ENCODE measurements around the gene LCE7A. TPM values are rescaled to one million over a fixed set of nuclear protein-coding genes. Genes with fewer than 3 reads are reported as not detected.

The LCE7A gene
- total and polyA plus RNA-seq, 8 donors: not detected

DNA sequence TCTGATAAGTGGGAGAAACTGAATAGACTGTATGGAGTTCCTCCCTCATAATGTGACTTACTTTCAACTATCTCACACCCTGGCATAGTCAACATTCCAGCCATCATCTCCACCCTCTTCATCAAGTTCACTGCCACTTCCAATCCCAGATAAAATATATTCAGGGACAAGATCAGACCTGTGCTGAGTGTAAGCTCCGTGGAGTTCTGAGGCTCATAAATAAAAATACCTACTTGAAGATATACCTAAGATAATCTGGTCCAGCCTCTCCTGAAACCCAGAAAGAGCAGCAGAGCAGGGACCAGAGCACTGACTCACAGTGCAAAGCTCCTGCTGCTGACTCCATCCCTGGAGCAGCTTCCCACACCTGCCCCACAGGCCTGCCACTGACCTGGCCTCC is 1.7 kb upstream of the LCE7A start:
- peaks cover 0 to 4% of the 10 kb centered on the region in 2 donors for H3K27me3 ChIP-seq
- intact Hi-C loops (cut with DNase I): no loop called here
- DNase-seq (no peak), ATAC-seq (no peak)
- TF ChIP-seq, protein P1, sequence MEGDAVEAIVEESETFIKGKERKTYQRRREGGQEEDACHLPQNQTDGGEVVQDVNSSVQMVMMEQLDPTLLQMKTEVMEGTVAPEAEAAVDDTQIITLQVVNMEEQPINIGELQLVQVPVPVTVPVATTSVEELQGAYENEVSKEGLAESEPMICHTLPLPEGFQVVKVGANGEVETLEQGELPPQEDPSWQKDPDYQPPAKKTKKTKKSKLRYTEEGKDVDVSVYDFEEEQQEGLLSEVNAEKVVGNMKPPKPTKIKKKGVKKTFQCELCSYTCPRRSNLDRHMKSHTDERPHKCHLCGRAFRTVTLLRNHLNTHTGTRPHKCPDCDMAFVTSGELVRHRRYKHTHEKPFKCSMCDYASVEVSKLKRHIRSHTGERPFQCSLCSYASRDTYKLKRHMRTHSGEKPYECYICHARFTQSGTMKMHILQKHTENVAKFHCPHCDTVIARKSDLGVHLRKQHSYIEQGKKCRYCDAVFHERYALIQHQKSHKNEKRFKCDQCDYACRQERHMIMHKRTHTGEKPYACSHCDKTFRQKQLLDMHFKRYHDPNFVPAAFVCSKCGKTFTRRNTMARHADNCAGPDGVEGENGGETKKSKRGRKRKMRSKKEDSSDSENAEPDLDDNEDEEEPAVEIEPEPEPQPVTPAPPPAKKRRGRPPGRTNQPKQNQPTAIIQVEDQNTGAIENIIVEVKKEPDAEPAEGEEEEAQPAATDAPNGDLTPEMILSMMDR (IDR thresholded peaks at IDR 0.05): no peak
- no peaks in the 10 kb centered on the region for H3K4me1 ChIP-seq
- no peak overlapping the region for H3K4me3 ChIP-seq
- no peaks in the 10 kb centered on the region for H3K9me3 ChIP-seq
- no peak overlapping the region for H3K27ac ChIP-seq
- H3K36me3 ChIP-seq: no peaks in the 10 kb centered on the region

DNA sequence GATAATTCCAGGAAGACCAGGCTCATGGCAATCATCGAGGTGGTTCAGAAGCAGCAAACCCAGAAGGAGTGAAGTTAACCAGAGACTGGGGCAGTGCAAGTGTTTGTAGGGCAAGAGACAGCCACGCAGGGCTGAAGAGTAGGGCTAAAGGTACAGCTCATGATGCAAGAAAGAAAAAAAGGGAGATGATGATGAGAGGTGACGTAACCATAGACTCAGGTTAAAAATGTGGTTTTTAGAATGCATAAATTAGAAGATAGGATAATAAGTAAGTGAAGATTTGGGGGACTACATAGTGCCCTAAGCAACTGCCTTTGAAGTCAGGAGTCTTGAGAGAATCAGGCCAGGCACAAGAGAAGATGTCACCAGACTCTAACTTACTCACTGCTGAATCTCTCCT is 333 bp downstream of the LCE7A start:
- no peaks in the 10 kb centered on the region for H3K36me3 ChIP-seq
- intact Hi-C loops (cut with DNase I): no loop called here
- peaks cover 0 to 4% of the 10 kb centered on the region in 2 donors for H3K27me3 ChIP-seq
- ATAC-seq: no peak
- no peak for DNase-seq
- no peaks in the 10 kb centered on the region for H3K9me3 ChIP-seq
- H3K4me3 ChIP-seq: no peak overlapping the region
- no peaks in the 10 kb centered on the region for H3K4me1 ChIP-seq
- H3K27ac ChIP-seq: no peak overlapping the region
- TF ChIP-seq, protein P1 (IDR thresholded peaks at IDR 0.05): no peak

DNA sequence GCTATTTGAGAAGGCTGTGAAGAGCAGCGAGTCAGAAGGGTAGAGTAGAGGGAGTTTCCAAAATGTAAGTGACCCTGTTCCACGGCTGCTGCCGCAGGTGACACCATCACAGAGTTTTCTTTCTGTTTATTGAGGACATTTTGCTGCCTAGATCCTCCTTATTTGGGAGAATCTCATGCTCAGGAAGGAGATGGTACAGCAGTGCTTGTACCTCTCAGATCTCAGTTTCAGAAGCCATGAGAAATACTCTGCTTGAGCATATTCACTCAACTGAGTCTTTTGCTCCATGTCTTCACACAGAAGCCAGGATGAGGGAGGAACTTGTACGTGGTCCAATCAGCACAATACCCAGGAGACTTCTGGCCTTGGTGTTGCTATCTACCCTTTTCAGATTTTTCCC is 1.6 kb downstream of the LCE7A start:
- ATAC-seq (no peak), DNase-seq (no peak)
- no peak overlapping the region for H3K27ac ChIP-seq
- H3K27me3 ChIP-seq: peaks cover 0 to 4% of the 10 kb centered on the region in 2 donors
- H3K36me3 ChIP-seq: no peaks in the 10 kb centered on the region
- TF ChIP-seq, protein P1 (IDR thresholded peaks at IDR 0.05): no peak
- intact Hi-C loops (cut with DNase I): no loop called here
- no peaks in the 10 kb centered on the region for H3K9me3 ChIP-seq
- H3K4me3 ChIP-seq: no peak overlapping the region
- H3K4me1 ChIP-seq: no peaks in the 10 kb centered on the region

DNA sequence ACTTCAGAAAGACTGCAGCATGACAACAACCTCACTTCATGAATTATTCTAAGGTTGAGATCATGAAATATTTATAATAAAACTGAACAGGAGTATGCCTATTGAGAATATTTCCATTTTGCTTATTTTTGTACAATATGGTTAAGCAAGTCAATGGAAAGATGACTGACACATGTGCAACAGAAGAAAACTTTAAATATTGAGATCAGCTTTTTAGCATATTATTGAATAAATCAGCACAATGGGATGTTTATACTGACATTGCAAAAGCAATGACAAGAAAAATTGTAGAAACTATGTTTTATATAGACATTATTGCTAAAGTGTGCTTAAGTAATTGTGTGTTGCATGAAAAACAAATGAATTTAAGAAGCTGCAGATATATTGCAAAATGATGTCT is 4.6 kb downstream of the LCE7A start:
- Histone ChIP-seq H3K4me1 (no peaks in the 10 kb centered on the region), H3K9me3 (no peaks in the 10 kb centered on the region), H3K27ac (no peak overlapping the region), H3K36me3 (no peaks in the 10 kb centered on the region), H3K27me3 (no peaks in the 10 kb centered on the region), H3K4me3 (no peak overlapping the region)
- intact Hi-C loops (cut with DNase I): no loop called here
- DNase-seq: no peak
- no peak for ATAC-seq
- TF ChIP-seq, protein P1 (IDR thresholded peaks at IDR 0.05): no peak

- DNase-seq: no peak
- Histone ChIP-seq H3K4me1 (no peaks in the 10 kb centered on the region), H3K36me3 (no peaks in the 10 kb centered on the region), H3K9me3 (no peaks in the 10 kb centered on the region), H3K27me3 (no peaks in the 10 kb centered on the region), H3K27ac (no peak overlapping the region), H3K4me3 (no peak overlapping the region)
- TF ChIP-seq, protein P1 (IDR thresholded peaks at IDR 0.05): no peak
- no peak for ATAC-seq
- intact Hi-C loops (cut with DNase I): no loop called here
Observed at GRCh38 chr1:152866321-152866720, 6.5 kb downstream of the LCE7A start.

Data from left lung (tissue), 10 donors.